Measurements from ENCODE around the gene SLC22A13.
"Not testable (repeated sequence)": the region's sequence is repeated elsewhere in the genome, so short reads cannot be mapped to it uniquely, and the experiment has no call there.

Gene SLC22A13, protein sequence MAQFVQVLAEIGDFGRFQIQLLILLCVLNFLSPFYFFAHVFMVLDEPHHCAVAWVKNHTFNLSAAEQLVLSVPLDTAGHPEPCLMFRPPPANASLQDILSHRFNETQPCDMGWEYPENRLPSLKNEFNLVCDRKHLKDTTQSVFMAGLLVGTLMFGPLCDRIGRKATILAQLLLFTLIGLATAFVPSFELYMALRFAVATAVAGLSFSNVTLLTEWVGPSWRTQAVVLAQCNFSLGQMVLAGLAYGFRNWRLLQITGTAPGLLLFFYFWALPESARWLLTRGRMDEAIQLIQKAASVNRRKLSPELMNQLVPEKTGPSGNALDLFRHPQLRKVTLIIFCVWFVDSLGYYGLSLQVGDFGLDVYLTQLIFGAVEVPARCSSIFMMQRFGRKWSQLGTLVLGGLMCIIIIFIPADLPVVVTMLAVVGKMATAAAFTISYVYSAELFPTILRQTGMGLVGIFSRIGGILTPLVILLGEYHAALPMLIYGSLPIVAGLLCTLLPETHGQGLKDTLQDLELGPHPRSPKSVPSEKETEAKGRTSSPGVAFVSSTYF

GRCh38 chr3:38265604-38266307 is at the start of gene SLC22A13:
TSS of gene SLC22A13 (plus strand) at chr3:38265812. CDS start at chr3:38265861, 49 bp downstream.
- no peak for DNase-seq

DNA sequence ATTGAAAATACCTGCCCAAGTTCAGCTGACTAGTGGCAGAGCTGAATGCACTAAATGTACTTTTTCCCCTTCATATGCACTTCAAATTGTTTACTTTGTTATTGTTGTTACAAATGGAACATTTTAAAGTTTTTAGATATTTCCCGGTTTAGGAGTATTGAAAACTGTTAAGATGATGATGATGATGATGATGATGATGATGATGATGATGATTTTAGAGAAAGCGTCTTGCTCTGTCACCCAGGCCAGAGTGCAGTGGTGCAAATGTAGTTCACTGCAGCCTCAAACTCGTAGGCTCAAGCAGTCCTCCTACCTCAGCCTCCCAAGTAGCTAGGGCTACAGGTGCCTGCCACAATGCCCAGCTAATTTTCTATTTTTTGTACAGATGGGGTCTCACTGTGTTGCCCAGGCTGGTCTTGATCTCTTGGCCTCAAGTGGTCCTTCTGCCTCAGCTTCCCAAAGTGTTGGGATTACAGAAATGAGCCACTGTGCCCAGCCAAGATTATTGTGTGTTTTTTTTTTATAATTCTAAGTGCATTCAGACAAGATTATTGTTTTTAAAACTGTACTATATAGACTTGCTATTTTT is 45.9 kb upstream of the SLC22A13 start:
- DNase-seq = no peak

GRCh38 chr3:38221005-38221404 is 44.6 kb upstream of the SLC22A13 start:
- DNase-seq = no peak

DNA sequence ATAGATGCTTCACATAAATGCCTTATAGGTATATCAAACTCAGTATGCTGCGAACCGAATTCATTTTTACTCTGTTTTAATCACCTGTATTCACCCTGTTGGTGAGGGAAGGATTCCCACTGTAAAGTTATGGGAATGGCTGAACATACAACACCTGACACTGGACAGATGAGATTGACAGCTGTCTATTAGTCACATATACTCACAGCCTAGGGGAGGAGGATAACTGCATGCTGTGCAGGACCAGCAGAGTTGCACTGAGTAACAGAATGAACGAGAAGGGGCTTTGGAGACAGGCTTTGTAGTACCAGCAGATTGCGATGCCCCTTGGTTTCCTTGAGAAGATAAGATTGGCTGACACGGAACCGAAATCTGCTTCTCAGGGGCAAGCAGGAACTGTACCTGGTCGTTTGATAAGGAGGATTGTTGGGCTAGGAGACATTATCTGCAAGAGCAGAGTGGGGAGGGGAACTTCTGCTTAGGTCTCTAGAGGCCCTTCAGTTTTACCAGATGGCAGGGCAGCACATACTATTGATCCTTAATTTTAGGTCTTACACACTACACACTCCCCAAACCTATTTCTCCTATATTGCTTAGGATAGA is 43.5 kb upstream of the SLC22A13 start:
- no peak for DNase-seq

DNA sequence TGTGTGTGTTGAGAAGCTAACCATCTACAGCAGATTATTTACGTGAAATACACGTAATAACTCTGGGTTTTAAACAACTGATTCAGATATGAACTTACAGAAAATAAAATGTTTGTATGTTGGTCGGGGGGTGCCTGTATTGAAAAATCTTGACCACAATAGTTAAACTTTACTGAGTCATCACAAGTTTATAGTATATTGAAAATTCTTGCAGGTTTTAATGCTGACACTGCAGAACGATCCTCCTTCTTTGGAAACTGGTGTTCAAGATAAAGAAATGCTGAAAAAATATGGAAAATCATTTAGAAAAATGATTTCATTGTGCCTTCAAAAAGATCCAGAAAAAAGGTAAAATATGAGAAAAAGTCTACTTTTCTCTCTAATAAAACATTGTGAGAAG is 41.3 kb upstream of the SLC22A13 start:
- DNase-seq = no peak

- DNase-seq = no peak
Observed at GRCh38 chr3:38226273-38226672, 39.3 kb upstream of the SLC22A13 start.

GRCh38 chr3:38227989-38228388 is 37.6 kb upstream of the SLC22A13 start:
- no peak for DNase-seq

GRCh38 chr3:38229036-38229435 is 36.6 kb upstream of the SLC22A13 start:
- DNase-seq = no peak

GRCh38 chr3:38232701-38233100 is 32.9 kb upstream of the SLC22A13 start:
- DNase-seq = no peak

GRCh38 chr3:38235466-38235865 is 30.1 kb upstream of the SLC22A13 start:
- no peak for DNase-seq

DNA sequence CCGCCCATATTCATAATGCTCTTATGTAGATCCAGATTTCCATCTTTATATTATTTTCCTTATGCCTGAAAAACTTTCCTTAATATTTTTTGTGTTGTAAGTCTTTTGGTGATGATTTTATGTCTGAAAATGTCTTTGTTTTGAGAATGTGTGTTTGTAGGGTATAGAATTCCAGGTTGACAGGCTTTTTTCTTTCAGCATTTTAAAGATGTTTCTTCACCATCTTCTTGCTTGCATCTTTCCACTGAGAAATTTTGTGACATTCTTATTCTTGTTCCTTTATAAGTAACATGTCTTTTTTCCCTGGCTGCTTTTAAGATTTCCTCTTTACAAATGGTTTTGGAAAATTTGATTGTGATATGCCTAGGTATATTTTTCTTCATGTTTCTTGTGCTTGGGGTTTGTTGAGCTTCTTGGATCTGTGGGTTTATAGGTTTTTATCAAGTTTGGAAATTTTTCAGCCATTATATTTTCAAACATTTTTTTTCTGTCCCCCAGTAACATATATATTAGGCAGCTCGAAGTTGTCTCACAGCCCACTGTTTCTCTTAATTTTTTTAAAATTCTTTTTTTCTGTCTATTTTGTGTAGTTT is 27.1 kb upstream of the SLC22A13 start:
- DNase-seq = no peak

- not testable (repeated sequence) for DNase-seq
Observed at GRCh38 chr3:38242812-38243211, 22.8 kb upstream of the SLC22A13 start.

DNA sequence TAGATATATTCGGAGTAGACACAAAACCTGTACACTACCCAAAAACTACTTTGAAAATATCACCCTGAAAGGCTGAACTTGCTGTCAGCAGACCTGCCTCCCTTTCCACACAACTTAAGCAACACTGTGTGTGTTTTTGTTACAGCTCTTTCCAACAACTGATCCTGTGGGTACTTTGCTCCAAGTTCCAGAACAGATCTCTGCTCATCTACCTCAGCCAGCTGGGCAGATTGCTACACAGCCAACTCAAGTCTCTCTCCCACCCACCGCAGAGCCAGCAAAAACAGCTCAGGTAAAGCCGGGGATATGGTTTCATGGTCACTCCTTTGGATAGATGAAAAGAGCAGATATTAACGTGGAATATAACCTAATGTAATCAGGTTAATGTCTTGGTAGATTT is 19.7 kb upstream of the SLC22A13 start:
- no peak for DNase-seq

DNA sequence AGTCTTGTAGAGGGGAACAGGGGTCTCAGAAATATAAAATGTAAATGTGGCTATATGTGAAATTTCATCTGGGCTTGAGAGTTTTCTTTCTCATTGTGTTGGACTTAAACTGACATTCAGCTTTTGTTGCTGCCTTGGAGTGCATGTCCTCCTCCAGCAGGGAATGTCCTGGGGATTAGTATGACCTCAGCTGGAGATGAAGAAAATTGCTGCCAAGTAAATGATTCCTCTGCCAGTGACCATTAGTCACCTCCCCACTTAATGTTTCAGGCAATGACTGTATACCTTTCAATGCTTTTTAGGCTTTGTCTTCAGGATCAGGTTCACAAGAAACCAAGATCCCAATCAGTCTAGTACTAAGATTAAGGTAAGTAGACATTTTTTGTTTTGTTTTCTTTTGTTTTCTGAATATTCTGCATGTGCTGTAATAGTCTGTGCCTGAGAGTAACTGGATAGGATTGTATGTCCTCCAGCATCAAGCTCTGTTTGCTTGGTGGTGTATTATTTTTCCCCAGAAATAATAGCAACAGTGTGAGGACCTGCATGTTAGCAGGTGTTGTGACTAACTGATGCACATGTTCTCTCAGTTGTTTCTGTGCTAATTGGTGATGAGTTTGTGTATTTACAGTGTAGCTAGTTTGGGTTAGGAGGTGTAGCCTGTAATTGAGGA is 18.1 kb upstream of the SLC22A13 start:
- DNase-seq = no peak

- DNase-seq = no peak
Observed at GRCh38 chr3:38250198-38250597, 15.4 kb upstream of the SLC22A13 start.

- no peak for DNase-seq
Observed at GRCh38 chr3:38251197-38251596, 14.4 kb upstream of the SLC22A13 start.

- no peak for DNase-seq
Observed at GRCh38 chr3:38253704-38254103, 11.9 kb upstream of the SLC22A13 start.

DNA sequence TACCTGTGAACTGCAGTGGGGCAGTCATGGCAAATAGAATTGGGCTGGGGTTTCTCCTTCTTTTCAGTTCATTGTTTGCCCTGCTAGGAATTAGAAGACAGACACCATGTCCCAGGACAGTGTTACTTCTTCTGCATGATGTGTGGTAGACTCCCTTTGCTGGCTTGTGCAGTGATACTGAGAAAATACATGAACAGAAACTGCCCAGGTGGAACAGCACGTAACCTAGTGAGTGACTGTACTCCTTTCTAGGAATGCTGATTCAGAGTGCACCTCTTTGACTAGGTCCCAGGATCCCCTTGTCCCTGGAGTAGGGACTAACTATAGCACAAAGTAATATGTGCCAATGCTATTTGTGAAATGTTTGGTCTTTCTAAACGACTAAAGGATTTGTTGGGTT is 10.7 kb upstream of the SLC22A13 start:
- no peak for DNase-seq

DNA sequence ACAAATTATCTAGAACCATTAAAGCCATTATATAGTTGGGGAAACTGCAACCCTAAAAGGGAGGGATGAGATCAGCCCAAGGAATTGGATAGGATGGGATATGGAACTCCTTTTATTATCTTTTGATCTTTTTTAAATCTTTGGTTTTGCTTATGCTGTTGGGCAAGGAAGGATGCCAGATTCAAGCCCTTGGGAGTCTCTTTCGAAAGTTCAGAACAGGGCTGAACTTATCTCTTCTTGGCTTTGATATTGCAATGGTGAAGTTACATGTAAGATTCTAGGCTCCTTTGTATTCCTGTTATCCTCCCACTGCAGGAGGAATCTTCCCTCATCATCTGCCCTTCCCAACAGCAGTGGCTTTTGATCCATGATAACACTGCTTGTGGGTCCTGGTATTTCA is 10.0 kb upstream of the SLC22A13 start:
- no peak for DNase-seq

- DNase-seq = no peak
Observed at GRCh38 chr3:38257583-38257982, 8.0 kb upstream of the SLC22A13 start.

- DNase-seq = no peak
Observed at GRCh38 chr3:38260474-38260873, 5.1 kb upstream of the SLC22A13 start.

- DNase-seq = no peak
Observed at GRCh38 chr3:38264353-38264771, 1.2 kb upstream of the SLC22A13 start.

All from activated CD4-positive, alpha-beta T cell treated with anti-CD3 and anti-CD28 coated beads, Interleukin-2, amount 50 U/mL, for 48 hours (primary cell).